ENCODE measurements around the gene USH1G. TPM values are rescaled to one million over a fixed set of nuclear protein-coding genes. Genes with fewer than 3 reads are reported as not detected.

Gene USH1G
- total and polyA plus RNA-seq, 7 donors: not detected

- ATAC-seq (peak in 1 of 4 donors; percentile 14), DNase-seq (no peak)
- peaks cover 0 to 76% (median 17%) of the 10 kb centered on the region in 3 donors for H3K27me3 ChIP-seq (ENCODE audit: insufficient read depth in 3 of 3, low read length in 2 of 3)
- TF ChIP-seq CTCF (IDR thresholded peaks at IDR 0.05): no peak
- no peaks in the 10 kb centered on the region for H3K4me1 ChIP-seq
- H3K36me3 ChIP-seq (ENCODE audit: insufficient read depth in 1 of 2, low read depth in 1 of 2): no peaks in the 10 kb centered on the region
- no peak within 1 kb of the TSS for H3K4me3 ChIP-seq
- H3K27ac ChIP-seq: no peak within 1 kb of the TSS
- intact Hi-C loops (cut with DNase I): no loop called here
- H3K9me3 ChIP-seq: no peaks in the 10 kb centered on the region
- 3 to 4% (median 3%) methylated on average over 67 to 78 of the region's 78 CpGs for WGBS, 3 donors
These were observed 12.8 kb upstream of the USH1G start, which contains the start of gene OTOP3 for GRCh38 chr17:74935585-74936469. Gene OTOP3 (plus strand): TSS chr17:74935898. CDS start chr17:74935922, 24 bp downstream.

DNA sequence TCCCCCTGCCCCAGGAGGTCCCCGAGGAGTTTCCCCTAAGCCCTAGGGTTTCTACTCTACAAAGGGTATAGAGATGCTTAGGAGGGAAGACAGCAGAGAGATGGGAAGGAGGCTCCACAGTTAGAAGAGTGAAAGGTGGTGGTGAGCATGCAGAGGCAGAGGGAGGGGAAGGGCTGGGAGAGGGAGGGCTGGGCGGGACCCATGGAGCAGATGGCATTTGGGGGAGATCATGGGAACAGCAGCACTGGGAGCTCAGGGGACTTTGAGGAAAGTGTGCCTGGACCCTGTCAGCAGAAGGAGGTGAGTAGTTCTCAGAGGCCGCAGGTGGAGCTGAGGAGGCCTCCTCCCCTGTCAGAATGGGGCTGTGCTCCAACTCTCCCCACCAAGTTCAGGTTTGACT lies 12.0 kb upstream of the USH1G start:
- DNase-seq: no peak
- WGBS, 3 donors: 62 to 70% (median 67%) methylated on average over 2 to 3 of the region's 3 CpGs
- no peak for ATAC-seq
- Histone ChIP-seq H3K27ac (no peak overlapping the region), H3K4me3 (no peak overlapping the region), H3K27me3 (ENCODE audit: insufficient read depth in 3 of 3, low read length in 2 of 3) (peaks cover 0 to 83% (median 19%) of the 10 kb centered on the region in 3 donors), H3K36me3 (ENCODE audit: insufficient read depth in 1 of 2, low read depth in 1 of 2) (no peaks in the 10 kb centered on the region), H3K9me3 (no peaks in the 10 kb centered on the region), H3K4me1 (no peaks in the 10 kb centered on the region)
- TF ChIP-seq CTCF (IDR thresholded peaks at IDR 0.05): no peak
- intact Hi-C loops (cut with DNase I): no loop called here

DNA sequence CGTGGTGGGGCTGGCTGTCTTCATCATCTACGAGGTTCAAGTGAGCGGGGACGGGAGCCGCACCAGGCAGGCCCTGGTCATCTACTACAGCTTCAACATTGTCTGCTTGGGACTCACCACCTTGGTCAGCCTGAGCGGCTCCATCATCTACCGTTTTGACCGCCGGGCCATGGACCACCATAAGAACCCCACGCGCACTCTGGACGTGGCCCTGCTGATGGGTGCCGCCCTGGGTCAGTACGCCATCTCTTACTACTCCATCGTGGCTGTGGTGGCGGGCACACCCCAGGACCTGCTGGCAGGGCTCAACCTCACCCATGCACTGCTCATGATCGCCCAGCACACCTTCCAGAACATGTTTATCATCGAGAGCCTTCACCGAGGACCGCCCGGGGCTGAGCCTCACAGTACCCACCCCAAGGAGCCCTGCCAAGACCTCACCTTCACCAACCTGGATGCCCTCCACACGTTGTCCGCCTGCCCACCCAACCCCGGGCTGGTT lies 7.5 kb upstream of the USH1G start:
- H3K4me1 ChIP-seq: no peaks in the 10 kb centered on the region
- no peak for ATAC-seq
- H3K4me3 ChIP-seq: no peak overlapping the region
- peaks cover 0 to 71% (median 13%) of the 10 kb centered on the region in 3 donors for H3K27me3 ChIP-seq (ENCODE audit: insufficient read depth in 3 of 3, low read length in 2 of 3)
- WGBS, 3 donors: 87 to 91% (median 90%) methylated on average over 23 to 24 of the region's 24 CpGs
- TF ChIP-seq CTCF (IDR thresholded peaks at IDR 0.05): no peak
- H3K27ac ChIP-seq: no peak overlapping the region
- no peak for DNase-seq
- no peaks in the 10 kb centered on the region for H3K9me3 ChIP-seq
- H3K36me3 ChIP-seq (ENCODE audit: insufficient read depth in 1 of 2, low read depth in 1 of 2): no peaks in the 10 kb centered on the region
- intact Hi-C loops (cut with DNase I): no loop called here

GRCh38 chr17:74928786-74929185 lies 5.7 kb upstream of the USH1G start:
- DNase-seq (no peak), ATAC-seq (no peak)
- no peak overlapping the region for H3K4me3 ChIP-seq
- H3K9me3 ChIP-seq: no peaks in the 10 kb centered on the region
- 69 to 72% (median 69%) methylated on average over 6 of the region's 6 CpGs for WGBS, 3 donors
- H3K27ac ChIP-seq: no peak overlapping the region
- H3K36me3 ChIP-seq (ENCODE audit: insufficient read depth in 1 of 2, low read depth in 1 of 2): no peaks in the 10 kb centered on the region
- peaks cover 4% of the 10 kb centered on the region for H3K4me1 ChIP-seq
- no peak for TF ChIP-seq CTCF (IDR thresholded peaks at IDR 0.05)
- H3K27me3 ChIP-seq (ENCODE audit: insufficient read depth in 3 of 3, low read length in 2 of 3): peaks cover 0 to 73% (median 24%) of the 10 kb centered on the region in 3 donors
- intact Hi-C loops (cut with DNase I): no loop called here

All from psoas muscle (tissue), 8 donors.